Measurements from ENCODE around the gene ALDH9A1. TPM values are rescaled to one million over a fixed set of nuclear protein-coding genes. Genes with fewer than 3 reads are reported as not detected.

Gene ALDH9A1
- total and polyA plus RNA-seq, 7 donors: 30.4 to 69.3 (median 40.9) TPM

DNA sequence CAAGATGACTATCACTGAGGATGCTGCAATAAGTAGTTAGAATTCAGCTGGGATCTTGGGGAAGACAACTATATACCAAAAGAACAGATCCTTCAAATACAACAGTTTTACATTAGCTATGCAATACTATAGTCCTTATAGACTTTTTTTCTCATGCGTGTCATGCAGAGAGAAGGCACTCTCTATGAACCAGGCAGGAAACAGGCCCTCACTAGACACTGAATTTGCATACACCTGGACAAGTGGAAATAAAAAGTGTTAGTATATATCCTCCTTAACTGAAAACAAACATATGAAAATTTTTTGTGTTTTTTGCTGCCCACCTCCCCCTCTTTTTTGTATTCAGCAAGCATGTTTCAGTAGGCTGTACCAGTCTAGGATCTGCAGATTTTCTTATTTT, 40.4 kb upstream of the ALDH9A1 start:
- DNase-seq: no peak
- H3K4me1 ChIP-seq: peaks cover 12% of the 10 kb centered on the region
- H3K27me3 ChIP-seq (ENCODE audit: insufficient read depth in 3 of 3, low read length in 2 of 3): no peaks in the 10 kb centered on the region
- ATAC-seq: no peak
- H3K4me3 ChIP-seq: no peak overlapping the region
- no peaks in the 10 kb centered on the region for H3K9me3 ChIP-seq
- intact Hi-C loops (cut with DNase I): no loop called here
- peaks cover 9 to 59% of the 10 kb centered on the region in 2 donors for H3K36me3 ChIP-seq (ENCODE audit: insufficient read depth in 1 of 2, low read depth in 1 of 2)
- no peak overlapping the region for H3K27ac ChIP-seq
- WGBS, 3 donors: 88 to 98% (median 96%) methylated on average over 1 of the region's 1 CpG
- no peak for TF ChIP-seq CTCF (IDR thresholded peaks at IDR 0.05)

DNA sequence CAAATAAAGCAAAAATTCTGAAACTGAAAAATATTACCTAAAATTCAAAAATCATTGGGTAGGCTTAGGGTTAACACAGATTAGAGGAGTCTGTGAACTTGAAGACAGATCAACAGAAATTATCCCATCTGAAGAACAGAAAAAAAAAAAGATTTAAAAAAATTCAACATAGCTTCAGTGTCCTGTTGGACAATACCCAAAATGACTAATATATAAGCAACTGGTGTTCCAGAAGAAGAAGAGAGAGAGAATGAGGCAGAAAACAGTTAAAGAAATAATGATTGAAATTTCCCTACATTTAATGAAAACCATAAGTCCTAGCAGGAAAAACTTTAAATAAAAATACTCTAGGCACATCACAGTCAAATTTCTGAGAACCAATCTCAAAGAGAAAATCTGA, 38.8 kb upstream of the ALDH9A1 start:
- no peak overlapping the region for H3K4me3 ChIP-seq
- ATAC-seq (no peak), DNase-seq (no peak)
- H3K27ac ChIP-seq: no peak overlapping the region
- intact Hi-C loops (cut with DNase I): no loop called here
- H3K27me3 ChIP-seq (ENCODE audit: insufficient read depth in 3 of 3, low read length in 2 of 3): no peaks in the 10 kb centered on the region
- peaks cover 4 to 53% of the 10 kb centered on the region in 2 donors for H3K36me3 ChIP-seq (ENCODE audit: insufficient read depth in 1 of 2, low read depth in 1 of 2)
- H3K4me1 ChIP-seq: peaks cover 12% of the 10 kb centered on the region
- TF ChIP-seq CTCF (IDR thresholded peaks at IDR 0.05): no peak
- no peaks in the 10 kb centered on the region for H3K9me3 ChIP-seq

GRCh38 chr1:165734906-165735305, 36.5 kb upstream of the ALDH9A1 start:
- DNase-seq: no peak
- 92% methylated on average over 3 of the region's 3 CpGs for WGBS, 3 donors
- Histone ChIP-seq H3K27ac (no peak overlapping the region), H3K27me3 (ENCODE audit: insufficient read depth in 3 of 3, low read length in 2 of 3) (no peaks in the 10 kb centered on the region), H3K4me3 (no peak overlapping the region), H3K9me3 (no peaks in the 10 kb centered on the region), H3K36me3 (ENCODE audit: insufficient read depth in 1 of 2, low read depth in 1 of 2) (peaks cover 0 to 31% of the 10 kb centered on the region in 2 donors), H3K4me1 (peaks cover 12% of the 10 kb centered on the region)
- ATAC-seq: no peak
- intact Hi-C loops (cut with DNase I): no loop called here
- TF ChIP-seq CTCF (IDR thresholded peaks at IDR 0.05): no peak

DNA sequence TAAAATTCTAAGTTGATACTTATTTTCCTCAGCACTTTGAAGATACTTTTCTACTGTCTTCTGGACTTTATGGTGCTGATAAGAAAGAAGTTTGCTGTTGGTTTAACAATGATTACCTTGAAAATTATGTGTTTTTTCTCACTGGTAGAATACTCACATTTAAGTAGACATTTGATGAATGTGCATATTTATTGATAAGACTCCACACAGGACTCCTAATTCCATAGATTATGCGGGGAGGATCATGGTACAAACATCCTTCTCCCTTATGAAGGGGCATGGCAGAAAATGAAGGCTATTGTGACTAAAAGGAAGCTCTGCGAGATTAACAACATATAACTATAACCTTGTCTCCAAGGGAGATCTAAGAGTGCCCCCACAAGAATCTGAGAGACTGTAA, 28.5 kb upstream of the ALDH9A1 start:
- 95 to 98% (median 98%) methylated on average over 2 of the region's 2 CpGs for WGBS, 3 donors
- TF ChIP-seq CTCF (IDR thresholded peaks at IDR 0.05): no peak
- ATAC-seq (no peak), DNase-seq (no peak)
- H3K4me3 ChIP-seq: no peak overlapping the region
- H3K36me3 ChIP-seq (ENCODE audit: insufficient read depth in 1 of 2, low read depth in 1 of 2): peaks cover 3 to 40% of the 10 kb centered on the region in 2 donors
- H3K9me3 ChIP-seq: no peaks in the 10 kb centered on the region
- H3K27me3 ChIP-seq (ENCODE audit: insufficient read depth in 3 of 3, low read length in 2 of 3): no peaks in the 10 kb centered on the region
- H3K27ac ChIP-seq: no peak overlapping the region
- intact Hi-C loops (cut with DNase I): no loop called here
- H3K4me1 ChIP-seq: no peaks in the 10 kb centered on the region

DNA sequence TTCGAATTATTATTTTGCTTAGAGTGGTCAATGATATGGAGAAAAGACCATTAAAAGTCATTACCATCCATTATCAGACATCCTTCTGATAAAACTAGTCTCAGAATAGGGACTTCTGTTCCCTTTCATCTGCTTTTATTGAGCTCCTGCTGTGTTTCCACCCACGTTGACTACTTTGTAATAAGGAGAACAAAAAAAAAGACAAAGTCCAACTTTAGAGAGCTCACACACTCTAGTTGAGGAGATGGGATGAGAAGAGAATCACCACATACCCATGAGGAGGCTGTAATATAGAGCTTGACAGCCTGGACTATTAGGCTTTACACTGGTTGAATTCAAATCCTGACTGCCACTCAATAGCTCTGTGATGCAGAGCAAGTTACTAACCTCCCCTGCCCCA, 27.8 kb upstream of the ALDH9A1 start:
- Histone ChIP-seq H3K27me3 (ENCODE audit: insufficient read depth in 3 of 3, low read length in 2 of 3) (no peaks in the 10 kb centered on the region), H3K4me3 (no peak overlapping the region), H3K4me1 (no peaks in the 10 kb centered on the region), H3K27ac (no peak overlapping the region), H3K9me3 (no peaks in the 10 kb centered on the region), H3K36me3 (ENCODE audit: insufficient read depth in 1 of 2, low read depth in 1 of 2) (peaks cover 3 to 40% of the 10 kb centered on the region in 2 donors)
- ATAC-seq: no peak
- no peak for TF ChIP-seq CTCF (IDR thresholded peaks at IDR 0.05)
- WGBS, 3 donors: 87 to 97% (median 88%) methylated on average over 2 of the region's 2 CpGs
- DNase-seq: no peak
- intact Hi-C loops (cut with DNase I): no loop called here

Measured in psoas muscle (tissue), 8 donors.